ENCODE measurements around the gene KLHL13. TPM values are rescaled to one million over a fixed set of nuclear protein-coding genes. Genes with fewer than 3 reads are reported as not detected.

KLHL13 gene, protein sequence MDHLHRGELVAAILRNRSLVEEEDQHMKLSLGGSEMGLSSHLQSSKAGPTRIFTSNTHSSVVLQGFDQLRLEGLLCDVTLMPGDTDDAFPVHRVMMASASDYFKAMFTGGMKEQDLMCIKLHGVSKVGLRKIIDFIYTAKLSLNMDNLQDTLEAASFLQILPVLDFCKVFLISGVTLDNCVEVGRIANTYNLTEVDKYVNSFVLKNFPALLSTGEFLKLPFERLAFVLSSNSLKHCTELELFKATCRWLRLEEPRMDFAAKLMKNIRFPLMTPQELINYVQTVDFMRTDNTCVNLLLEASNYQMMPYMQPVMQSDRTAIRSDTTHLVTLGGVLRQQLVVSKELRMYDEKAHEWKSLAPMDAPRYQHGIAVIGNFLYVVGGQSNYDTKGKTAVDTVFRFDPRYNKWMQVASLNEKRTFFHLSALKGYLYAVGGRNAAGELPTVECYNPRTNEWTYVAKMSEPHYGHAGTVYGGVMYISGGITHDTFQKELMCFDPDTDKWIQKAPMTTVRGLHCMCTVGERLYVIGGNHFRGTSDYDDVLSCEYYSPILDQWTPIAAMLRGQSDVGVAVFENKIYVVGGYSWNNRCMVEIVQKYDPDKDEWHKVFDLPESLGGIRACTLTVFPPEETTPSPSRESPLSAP
- not detected in 2 replicates for total RNA-seq
- long read RNA-seq, result 0 reads

GRCh38 chrX:118116713-118117550 is at the start of gene KLHL13:
TSS of gene KLHL13 (minus strand) at chrX:118116810. CDS start at chrX:118028473, 88,337 bp downstream.
- no peak for DNase-seq (ENCODE audit: extremely low spot score, unreplicated experiment)
- Mint-ChIP-seq H3K36me3 (ENCODE audit: unreplicated experiment) (no peaks in the 10 kb centered on the region), H3K4me1 (ENCODE audit: unreplicated experiment) (peaks cover 10% of the 10 kb centered on the region), H3K27me3 (ENCODE audit: unreplicated experiment) (peaks cover 19% of the 10 kb centered on the region), H3K9me3 (ENCODE audit: unreplicated experiment) (no peaks in the 10 kb centered on the region), H3K4me3 (ENCODE audit: unreplicated experiment) (peak within 1 kb of the TSS; percentile 70), H3K27ac (ENCODE audit: unreplicated experiment) (peak within 1 kb of the TSS; percentile 13)
- TF ChIP-seq, protein P1, sequence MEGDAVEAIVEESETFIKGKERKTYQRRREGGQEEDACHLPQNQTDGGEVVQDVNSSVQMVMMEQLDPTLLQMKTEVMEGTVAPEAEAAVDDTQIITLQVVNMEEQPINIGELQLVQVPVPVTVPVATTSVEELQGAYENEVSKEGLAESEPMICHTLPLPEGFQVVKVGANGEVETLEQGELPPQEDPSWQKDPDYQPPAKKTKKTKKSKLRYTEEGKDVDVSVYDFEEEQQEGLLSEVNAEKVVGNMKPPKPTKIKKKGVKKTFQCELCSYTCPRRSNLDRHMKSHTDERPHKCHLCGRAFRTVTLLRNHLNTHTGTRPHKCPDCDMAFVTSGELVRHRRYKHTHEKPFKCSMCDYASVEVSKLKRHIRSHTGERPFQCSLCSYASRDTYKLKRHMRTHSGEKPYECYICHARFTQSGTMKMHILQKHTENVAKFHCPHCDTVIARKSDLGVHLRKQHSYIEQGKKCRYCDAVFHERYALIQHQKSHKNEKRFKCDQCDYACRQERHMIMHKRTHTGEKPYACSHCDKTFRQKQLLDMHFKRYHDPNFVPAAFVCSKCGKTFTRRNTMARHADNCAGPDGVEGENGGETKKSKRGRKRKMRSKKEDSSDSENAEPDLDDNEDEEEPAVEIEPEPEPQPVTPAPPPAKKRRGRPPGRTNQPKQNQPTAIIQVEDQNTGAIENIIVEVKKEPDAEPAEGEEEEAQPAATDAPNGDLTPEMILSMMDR (IDR thresholded peaks at IDR 0.05), result no peak

- no peaks in the 10 kb centered on the region for H3K36me3 Mint-ChIP-seq (ENCODE audit: unreplicated experiment)
- H3K27me3 Mint-ChIP-seq (ENCODE audit: unreplicated experiment), result no peaks in the 10 kb centered on the region
- no peaks in the 10 kb centered on the region for H3K9me3 Mint-ChIP-seq (ENCODE audit: unreplicated experiment)
- TF ChIP-seq, protein P1 (IDR thresholded peaks at IDR 0.05), result no peak
- no peak overlapping the region for H3K27ac Mint-ChIP-seq (ENCODE audit: unreplicated experiment)
- DNase-seq (ENCODE audit: extremely low spot score, unreplicated experiment), result no peak
- H3K4me3 Mint-ChIP-seq (ENCODE audit: unreplicated experiment), result no peak overlapping the region
- no peaks in the 10 kb centered on the region for H3K4me1 Mint-ChIP-seq (ENCODE audit: unreplicated experiment)
Observed at GRCh38 chrX:118164138-118164537, 47.5 kb upstream of the KLHL13 start.

DNA sequence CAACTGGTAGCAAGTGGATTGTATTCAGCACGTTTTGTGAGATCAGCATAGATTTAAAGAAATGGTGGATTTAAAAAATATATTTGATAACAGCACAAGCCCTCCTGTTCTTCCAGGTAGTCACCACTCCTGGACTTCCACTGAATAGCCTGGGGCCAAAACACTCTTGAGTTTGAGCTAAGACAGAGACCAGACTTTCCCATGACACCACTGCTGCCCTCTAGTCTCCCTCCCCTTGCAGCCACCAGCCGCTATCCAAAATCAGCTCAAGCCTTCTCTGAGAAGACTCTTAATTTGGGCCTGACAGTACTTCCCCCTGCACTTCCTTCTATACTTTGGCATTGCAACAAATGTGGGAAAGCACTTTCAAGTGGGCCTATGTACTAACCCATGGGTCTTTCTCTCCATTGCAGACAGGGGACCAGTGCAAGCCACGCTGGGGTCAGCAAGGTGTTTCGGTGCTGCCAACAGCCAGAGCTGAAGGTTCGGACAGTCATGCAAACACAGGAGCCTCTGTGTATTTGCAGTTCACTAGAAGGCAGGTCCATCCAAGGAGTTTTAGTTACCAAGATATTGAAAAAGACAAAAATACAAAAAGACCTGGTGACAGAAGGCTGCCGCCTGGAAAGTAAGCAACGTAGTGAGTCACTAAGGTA is 40.5 kb upstream of the KLHL13 start:
- TF ChIP-seq, protein P1 (IDR thresholded peaks at IDR 0.05), result no peak
- DNase-seq (ENCODE audit: extremely low spot score, unreplicated experiment), result no peak
- Mint-ChIP-seq H3K27me3 (ENCODE audit: unreplicated experiment) (no peaks in the 10 kb centered on the region), H3K4me1 (ENCODE audit: unreplicated experiment) (no peaks in the 10 kb centered on the region), H3K27ac (ENCODE audit: unreplicated experiment) (no peak overlapping the region), H3K4me3 (ENCODE audit: unreplicated experiment) (no peak overlapping the region), H3K36me3 (ENCODE audit: unreplicated experiment) (no peaks in the 10 kb centered on the region), H3K9me3 (ENCODE audit: unreplicated experiment) (no peaks in the 10 kb centered on the region)

GRCh38 chrX:118156254-118156952 is 39.8 kb upstream of the KLHL13 start:
- H3K9me3 Mint-ChIP-seq (ENCODE audit: unreplicated experiment), result no peaks in the 10 kb centered on the region
- DNase-seq (ENCODE audit: extremely low spot score, unreplicated experiment), result no peak
- H3K27me3 Mint-ChIP-seq (ENCODE audit: unreplicated experiment), result no peaks in the 10 kb centered on the region
- no peaks in the 10 kb centered on the region for H3K4me1 Mint-ChIP-seq (ENCODE audit: unreplicated experiment)
- H3K4me3 Mint-ChIP-seq (ENCODE audit: unreplicated experiment), result no peak overlapping the region
- H3K36me3 Mint-ChIP-seq (ENCODE audit: unreplicated experiment), result no peaks in the 10 kb centered on the region
- TF ChIP-seq, protein P1 (IDR thresholded peaks at IDR 0.05), result no peak
- H3K27ac Mint-ChIP-seq (ENCODE audit: unreplicated experiment), result no peak overlapping the region
